NCI-H82 treated with DMSO at 0.1 percent for 48 hours (cell line): ENCODE measurements around the gene LDLRAD4.

Source experiments
- DNase-seq: peaks from one replicate; lab custom pipeline; 2025; ENCODE audit not compliant: unreplicated experiment; lab: John Stamatoyannopoulos, UW

LDLRAD4 gene

GRCh38 chr18:13302457-13303225 lies 84.1 kb downstream of the LDLRAD4 start:
- DNase-seq, result no peak

GRCh38 chr18:13303756-13304364 lies 85.3 kb downstream of the LDLRAD4 start:
- DNase-seq, result no peak

- no peak for DNase-seq
Measured at GRCh38 chr18:13305301-13305700, 86.7 kb downstream of the LDLRAD4 start.

- no peak for DNase-seq
Measured at GRCh38 chr18:13306583-13306982, 88.0 kb downstream of the LDLRAD4 start.

GRCh38 chr18:13308369-13308768 lies 89.8 kb downstream of the LDLRAD4 start:
- no peak for DNase-seq

GRCh38 chr18:13309031-13309747 lies 90.6 kb downstream of the LDLRAD4 start:
- DNase-seq, result no peak

- DNase-seq, result no peak
Measured at GRCh38 chr18:13309748-13310670, 91.4 kb downstream of the LDLRAD4 start.

GRCh38 chr18:13311193-13311592 lies 92.6 kb downstream of the LDLRAD4 start:
- no peak for DNase-seq

GRCh38 chr18:13312515-13312914 lies 94.0 kb downstream of the LDLRAD4 start:
- DNase-seq, result no peak

GRCh38 chr18:13313006-13313686 lies 94.6 kb downstream of the LDLRAD4 start:
- no peak for DNase-seq

- DNase-seq, result no peak
Measured at GRCh38 chr18:13315000-13315399, 96.4 kb downstream of the LDLRAD4 start.

- no peak for DNase-seq
Measured at GRCh38 chr18:13316063-13316462, 97.5 kb downstream of the LDLRAD4 start.

GRCh38 chr18:13317801-13318200 lies 99.2 kb downstream of the LDLRAD4 start:
- DNase-seq, result no peak

- no peak for DNase-seq
Measured at GRCh38 chr18:13318731-13319501, 100.4 kb downstream of the LDLRAD4 start.

GRCh38 chr18:13319629-13320028 lies 101.1 kb downstream of the LDLRAD4 start:
- DNase-seq, result no peak

GRCh38 chr18:13320096-13320495 lies 101.5 kb downstream of the LDLRAD4 start:
- no peak for DNase-seq

GRCh38 chr18:13320891-13321425 lies 102.4 kb downstream of the LDLRAD4 start:
- DNase-seq, result no peak

GRCh38 chr18:13321923-13322322 lies 103.4 kb downstream of the LDLRAD4 start:
- no peak for DNase-seq

- DNase-seq, result no peak
Measured at GRCh38 chr18:13323186-13323585, 104.6 kb downstream of the LDLRAD4 start.
